Thyroid gland (tissue), 4 donors: ENCODE results near the gene LYZL1. TPM values are rescaled to one million over a fixed set of nuclear protein-coding genes. Genes with fewer than 3 reads are reported as not detected.
"Not testable (repeated sequence)": the region's sequence is repeated elsewhere in the genome, so short reads cannot be mapped to it uniquely, and the experiment has no call there.

Source experiments
- DNase-seq, 2 donors: peaks; one replicate each; pipeline ENCODE4 v3.0.0-alpha.2; 2019
- H3K27ac ChIP-seq, 3 donors: fragments of 200-600 bp; sonication (generic); 1 replicate in 2 of 3; 2 replicates in 1 of 3; pipeline ENCODE4 v1.5.1; 2016 to 2019; ENCODE audit warnings: mild to moderate bottlenecking in 1 of 3, moderate library complexity in 1 of 3
- H3K27me3 ChIP-seq: fragments of 200-600 bp; sonication (generic); one replicate; pipeline ENCODE4 v1.5.1; 2019
- H3K36me3 ChIP-seq, 2 donors: fragments of 200-600 bp; sonication (generic); one replicate each; pipeline ENCODE4 v1.5.1; 2016 to 2019
- H3K4me1 ChIP-seq, 2 donors: fragments of 200-600 bp; sonication (generic); one replicate each; pipeline ENCODE4 v1.5.1; 2017 to 2019
- H3K4me3 ChIP-seq, 3 donors: fragments of 200-600 bp; sonication (generic); replicated peaks in 1 of 3; 1 replicate in 2 of 3; 2 replicates in 1 of 3; pipeline ENCODE4 v1.5.1; 2016; ENCODE audit warnings: mild to moderate bottlenecking in 1 of 3
- H3K9me3 ChIP-seq: fragments of 200-600 bp; sonication (generic); one replicate; pipeline ENCODE4 v1.5.1; 2017
- CTCF ChIP-seq, 6 experiments: fragments of 200-600 bp in 3 of 6; fragments of 450-650 bp in 3 of 6; sonication (generic) in 3 of 6; IDR thresholded peaks; one replicate each; pipeline ENCODE4 v1.5.1; 2016 to 2019; ENCODE audit warnings: antibody characterized with exemption in 6 of 6, mild to moderate bottlenecking in 2 of 6, inconsistent platforms in 1 of 6, moderate library complexity in 1 of 6
- POLR2A ChIP-seq, 2 donors: fragments of 450-650 bp; IDR thresholded peaks; one replicate each; pipeline ENCODE4 v1.6.1; 2017; ENCODE audit warnings: antibody characterized with exemption in 2 of 2, mild to moderate bottlenecking in 2 of 2, moderate library complexity in 1 of 2
- WGBS, 2 donors: methylation state at CpG; one replicate each; pipeline ENCODE4 v1.1.5; 2017; 5-methylcytosine and 5-hydroxymethylcytosine counted together
- intact Hi-C: fragments of 100-400 bp; cut with DNase I; formaldehyde crosslinking; loops from one replicate; pipeline ENCODE4 v1.15.1; 2023
- total RNA-seq, 4 donors: library from RNA; depleted of rRNA; stranded (reverse); fragments of >200 nt; gene quantifications; one replicate each; pipeline ENCODE4 v1.2.3, GENCODE V29; 2016

Gene LYZL1
- total RNA-seq, 4 donors from 2014 or later, result 0.81 TPM; not detected in 3

- H3K27me3 ChIP-seq, result no peaks in the 10 kb centered on the region
Measured at GRCh38 chr10:29287635-29288034, 1.2 kb upstream of the LYZL1 start.

GRCh38 chr10:29291561-29291960 is 2.7 kb downstream of the LYZL1 start:
- intact Hi-C loops, DNase-seq: not testable (repeated sequence)
- 73 to 74% methylated on average over 6 to 9 of the region's 10 CpGs for WGBS, 2 donors

More at GRCh38 chr10:29287635-29288034, 1.2 kb upstream of the LYZL1 start:
- whole genome bisulfite sequencing, 2 donors, result 78 to 92% methylated on average over 4 of the region's 4 CpGs
- H3K27ac ChIP-seq, result no peak overlapping the region
- no peaks in the 10 kb centered on the region for H3K36me3 ChIP-seq
- no peak for TF ChIP-seq POLR2A (IDR thresholded peaks at IDR 0.05)
- no peak for TF ChIP-seq CTCF (IDR thresholded peaks at IDR 0.05)
- H3K4me3 ChIP-seq, result no peak overlapping the region
- no peak for DNase-seq
- no peaks in the 10 kb centered on the region for H3K9me3 ChIP-seq
- no peaks in the 10 kb centered on the region for H3K4me1 ChIP-seq
- intact Hi-C loops, result no loop called here

GRCh38 chr10:29292406-29292805 is 3.5 kb downstream of the LYZL1 start:
- H3K4me1 ChIP-seq, DNase-seq, intact Hi-C loops, H3K9me3 ChIP-seq, H3K27me3 ChIP-seq, H3K4me3 ChIP-seq, H3K27ac ChIP-seq, H3K36me3 ChIP-seq: not testable (repeated sequence)
- 89 to 90% methylated on average over 10 to 13 of the region's 13 CpGs for WGBS, 2 donors

More at GRCh38 chr10:29291561-29291960, 2.7 kb downstream of the LYZL1 start:
- H3K36me3 ChIP-seq, H3K27ac ChIP-seq, H3K27me3 ChIP-seq, H3K4me3 ChIP-seq, H3K9me3 ChIP-seq, H3K4me1 ChIP-seq: not testable (repeated sequence)

- Histone ChIP-seq H3K27me3 (no peaks in the 10 kb centered on the region), H3K4me1 (no peaks in the 10 kb centered on the region), H3K9me3 (no peaks in the 10 kb centered on the region), H3K27ac (no peak overlapping the region), H3K36me3 (no peaks in the 10 kb centered on the region), H3K4me3 (no peak overlapping the region)
- no peak for DNase-seq
- 59 to 68% methylated on average over 2 of the region's 2 CpGs for WGBS, 2 donors
- intact Hi-C loops, result no loop called here
- TF ChIP-seq CTCF (IDR thresholded peaks at IDR 0.05), result no peak
- no peak for TF ChIP-seq POLR2A (IDR thresholded peaks at IDR 0.05)
Measured at GRCh38 chr10:29295813-29296212, 6.9 kb downstream of the LYZL1 start.

GRCh38 chr10:29297678-29298077 is 8.8 kb downstream of the LYZL1 start:
- no peaks in the 10 kb centered on the region for H3K9me3 ChIP-seq
- WGBS, 2 donors, result 77 to 79% methylated on average over 1 of the region's 1 CpG
- DNase-seq, result no peak
- H3K27ac ChIP-seq, result no peak overlapping the region
- H3K36me3 ChIP-seq, result no peaks in the 10 kb centered on the region
- TF ChIP-seq POLR2A (IDR thresholded peaks at IDR 0.05) (no peak), CTCF (IDR thresholded peaks at IDR 0.05) (no peak)
- no peaks in the 10 kb centered on the region for H3K4me1 ChIP-seq
- intact Hi-C loops, result no loop called here
- H3K4me3 ChIP-seq, result no peak overlapping the region
- H3K27me3 ChIP-seq, result no peaks in the 10 kb centered on the region

- no peaks in the 10 kb centered on the region for H3K4me1 ChIP-seq
- no peak for TF ChIP-seq CTCF (IDR thresholded peaks at IDR 0.05)
- WGBS, 2 donors, result 100% methylated on average over 1 of the region's 1 CpG
- no peak for DNase-seq
- intact Hi-C loops, result loop anchor here (5.0 kb wide), 1 partner anchor 624 kb away; the partner anchor contains the start of gene BAMBI
- H3K36me3 ChIP-seq, result no peaks in the 10 kb centered on the region
- no peak overlapping the region for H3K27ac ChIP-seq
- no peaks in the 10 kb centered on the region for H3K9me3 ChIP-seq
- no peaks in the 10 kb centered on the region for H3K27me3 ChIP-seq
- no peak overlapping the region for H3K4me3 ChIP-seq
Measured at GRCh38 chr10:29301359-29301910, 12.6 kb downstream of the LYZL1 start.
